Measurements from ENCODE around the gene LGR4. TPM values are rescaled to one million over a fixed set of nuclear protein-coding genes. Genes with fewer than 3 reads are reported as not detected.
A peak's percentile ranks its signal among the peaks of the same experiment; 100 is the strongest.

LGR4 gene
- total RNA-seq, 4 donors from 2014 or later: 26.5 to 51.3 (median 31.9) TPM

GRCh38 chr11:27385245-27385644, 87.3 kb downstream of the LGR4 start:
- Histone ChIP-seq H3K4me3 (no peak overlapping the region), H3K4me1 (peaks cover 0 to 18% (median 11%) of the 10 kb centered on the region in 4 donors), H3K27me3 (no peaks in the 10 kb centered on the region), H3K36me3 (peaks cover 0 to 4% (median 0%) of the 10 kb centered on the region in 3 donors), H3K9me3 (no peaks in the 10 kb centered on the region), H3K27ac (peak overlapping the region in 2 of 4 donors; percentile 30 to 53)
- no peak for DNase-seq (ENCODE audit: low spot score in 2 of 2)
- WGBS, 2 donors: 53 to 55% methylated on average over 5 of the region's 5 CpGs
- TF ChIP-seq POLR2A (IDR thresholded peaks at IDR 0.05) (no peak), EP300 (IDR thresholded peaks at IDR 0.05) (no peak), CTCF (IDR thresholded peaks at IDR 0.05) (no peak)

- no peak for DNase-seq (ENCODE audit: low spot score in 2 of 2)
- H3K36me3 ChIP-seq: peaks cover 0 to 14% (median 0%) of the 10 kb centered on the region in 3 donors
- no peak for TF ChIP-seq EP300 (IDR thresholded peaks at IDR 0.05)
- no peak for TF ChIP-seq CTCF (IDR thresholded peaks at IDR 0.05)
- no peak for TF ChIP-seq POLR2A (IDR thresholded peaks at IDR 0.05)
Measured at GRCh38 chr11:27384227-27384626, 88.4 kb downstream of the LGR4 start.

GRCh38 chr11:27383645-27384044, 88.9 kb downstream of the LGR4 start:
- Histone ChIP-seq H3K36me3 (peaks cover 0 to 20% (median 0%) of the 10 kb centered on the region in 3 donors), H3K27me3 (no peaks in the 10 kb centered on the region), H3K27ac (no peak overlapping the region), H3K4me1 (peaks cover 0 to 16% (median 6%) of the 10 kb centered on the region in 4 donors), H3K9me3 (no peaks in the 10 kb centered on the region), H3K4me3 (no peak overlapping the region)
- DNase-seq (ENCODE audit: low spot score in 2 of 2): no peak
- WGBS, 2 donors: 49 to 50% methylated on average over 1 of the region's 1 CpG
- TF ChIP-seq EP300 (IDR thresholded peaks at IDR 0.05): no peak
- TF ChIP-seq CTCF (IDR thresholded peaks at IDR 0.05): no peak
- TF ChIP-seq POLR2A (IDR thresholded peaks at IDR 0.05): no peak

More at GRCh38 chr11:27384227-27384626, 88.4 kb downstream of the LGR4 start:
- Histone ChIP-seq H3K27me3 (no peaks in the 10 kb centered on the region), H3K9me3 (no peaks in the 10 kb centered on the region), H3K27ac (peak overlapping the region in 2 of 4 donors; percentile 30 to 53), H3K4me3 (no peak overlapping the region), H3K4me1 (peaks cover 0 to 17% (median 9%) of the 10 kb centered on the region in 4 donors)

- Histone ChIP-seq H3K9me3 (no peaks in the 10 kb centered on the region), H3K4me3 (no peak overlapping the region), H3K36me3 (peaks cover 0 to 27% (median 0%) of the 10 kb centered on the region in 3 donors), H3K27me3 (no peaks in the 10 kb centered on the region), H3K27ac (no peak overlapping the region), H3K4me1 (peaks cover 0 to 9% (median 2%) of the 10 kb centered on the region in 4 donors)
- no peak for TF ChIP-seq CTCF (IDR thresholded peaks at IDR 0.05)
- no peak for TF ChIP-seq EP300 (IDR thresholded peaks at IDR 0.05)
- no peak for TF ChIP-seq POLR2A (IDR thresholded peaks at IDR 0.05)
- no peak for DNase-seq (ENCODE audit: low spot score in 2 of 2)
- 70 to 83% methylated on average over 4 to 5 of the region's 5 CpGs for WGBS, 2 donors
Measured at GRCh38 chr11:27381238-27381666, 91.3 kb downstream of the LGR4 start.

- DNase-seq (ENCODE audit: low spot score in 2 of 2): no peak
- WGBS, 2 donors: 96 to 97% methylated on average over 2 of the region's 2 CpGs
- Histone ChIP-seq H3K27me3 (no peaks in the 10 kb centered on the region), H3K4me3 (no peak overlapping the region), H3K4me1 (peaks cover 0 to 9% (median 2%) of the 10 kb centered on the region in 4 donors), H3K36me3 (peaks cover 0 to 27% (median 0%) of the 10 kb centered on the region in 3 donors), H3K9me3 (no peaks in the 10 kb centered on the region), H3K27ac (no peak overlapping the region)
- TF ChIP-seq POLR2A (IDR thresholded peaks at IDR 0.05) (no peak), CTCF (IDR thresholded peaks at IDR 0.05) (no peak), EP300 (IDR thresholded peaks at IDR 0.05) (no peak)
Measured at GRCh38 chr11:27380771-27381170, 91.8 kb downstream of the LGR4 start.

Measured in tibial nerve (tissue), 4 donors.